Tibial artery (tissue), 4 donors: Measurements from ENCODE around the gene LARGE1.

Experiments
- DNase-seq, 2 donors: peaks; one replicate each; pipeline ENCODE4 v3.0.0-alpha.2; 2019
- H3K27ac ChIP-seq, 2 donors: fragments of 200-600 bp; sonication (generic) in 1 of 2; 1 replicate in 1 of 2; 2 replicates in 1 of 2; pipeline ENCODE4 v1.5.1; 2018 to 2019; ENCODE audit warnings: mild to moderate bottlenecking in 1 of 2
- H3K27me3 ChIP-seq, 2 donors: fragments of 200-600 bp; sonication (generic) in 1 of 2; one replicate each; pipeline versions ENCODE4 v1.5.1 to v1.6.0; 2016 to 2019
- H3K36me3 ChIP-seq, 3 donors: fragments of 200-600 bp; sonication (generic) in 2 of 3; one replicate each; pipeline ENCODE4 v1.5.1; 2016 to 2019; ENCODE audit warnings: mild to moderate bottlenecking in 2 of 3
- H3K4me1 ChIP-seq, 4 donors: fragments of 200-600 bp; sonication (generic) in 2 of 4; 1 replicate in 3 of 4; 2 replicates in 1 of 4; pipeline ENCODE4 v1.5.1; 2016 to 2019
- H3K4me3 ChIP-seq, 2 donors: fragments of 200-600 bp; sonication (generic) in 1 of 2; 1 replicate in 1 of 2; 2 replicates in 1 of 2; pipeline ENCODE4 v1.5.1; 2018 to 2019; ENCODE audit warnings: mild to moderate bottlenecking in 2 of 2
- H3K9me3 ChIP-seq, 3 donors: fragments of 200-600 bp; sonication (generic) in 1 of 3; one replicate each; pipeline ENCODE4 v1.5.1; 2016 to 2019
- intact Hi-C: fragments of 100-400 bp; cut with DNase I; formaldehyde crosslinking; loops from one replicate; pipeline ENCODE4 v1.15.0; 2023; ENCODE audit warnings: low total_unique reads
- TF ChIP-seq, protein P1 (sequence below), 2 experiments: fragments of 200-600 bp in 1 of 2; fragments of 450-650 bp in 1 of 2; IDR thresholded peaks; one replicate each; pipeline ENCODE4 v1.5.1; 2017 to 2019; ENCODE audit warnings: antibody characterized with exemption in 2 of 2, mild to moderate bottlenecking in 1 of 2, moderate library complexity in 1 of 2

Gene LARGE1

DNA sequence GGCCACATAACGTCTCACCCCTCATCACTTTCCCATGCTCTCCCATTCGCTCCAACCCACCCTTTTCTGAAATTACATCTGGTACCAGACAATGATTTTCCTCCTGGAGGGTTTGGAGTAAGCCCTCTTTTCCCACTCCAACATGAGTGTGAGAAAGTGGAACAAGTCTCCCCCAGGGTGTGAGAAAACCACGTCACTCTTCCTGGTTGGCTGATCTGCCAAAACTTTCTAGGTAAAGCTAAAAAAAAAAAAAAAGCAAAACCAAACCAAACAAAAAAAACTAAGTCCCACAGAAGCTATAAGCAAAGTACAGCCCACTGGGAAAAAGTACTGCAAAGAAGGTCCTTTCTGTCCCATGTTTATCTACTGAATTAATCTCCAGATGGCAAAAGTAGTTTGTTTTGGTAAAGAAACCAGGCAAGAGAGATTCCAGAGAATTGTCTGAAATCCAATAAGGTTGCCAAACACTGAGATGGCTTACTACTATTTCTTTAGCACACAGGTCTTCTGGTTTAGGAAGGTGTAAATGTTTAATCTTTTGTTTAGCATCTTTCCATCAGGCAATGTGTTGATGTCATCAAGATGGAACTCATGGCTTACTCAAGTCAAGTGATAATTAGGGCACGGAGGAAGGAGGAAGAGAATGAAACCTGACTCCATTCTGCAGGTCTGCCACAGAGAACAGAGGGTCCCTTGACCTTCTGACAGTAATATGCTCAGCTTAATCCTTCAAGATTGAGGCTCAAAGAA lies 395.6 kb downstream of the LARGE1 start:
- Histone ChIP-seq H3K9me3 (peaks cover 0 to 9% (median 0%) of the 10 kb centered on the region in 3 donors), H3K27ac (no peak overlapping the region), H3K36me3 (no peaks in the 10 kb centered on the region), H3K27me3 (no peaks in the 10 kb centered on the region), H3K4me1 (no peaks in the 10 kb centered on the region), H3K4me3 (no peak overlapping the region)
- DNase-seq = no peak
- TF ChIP-seq, protein P1, sequence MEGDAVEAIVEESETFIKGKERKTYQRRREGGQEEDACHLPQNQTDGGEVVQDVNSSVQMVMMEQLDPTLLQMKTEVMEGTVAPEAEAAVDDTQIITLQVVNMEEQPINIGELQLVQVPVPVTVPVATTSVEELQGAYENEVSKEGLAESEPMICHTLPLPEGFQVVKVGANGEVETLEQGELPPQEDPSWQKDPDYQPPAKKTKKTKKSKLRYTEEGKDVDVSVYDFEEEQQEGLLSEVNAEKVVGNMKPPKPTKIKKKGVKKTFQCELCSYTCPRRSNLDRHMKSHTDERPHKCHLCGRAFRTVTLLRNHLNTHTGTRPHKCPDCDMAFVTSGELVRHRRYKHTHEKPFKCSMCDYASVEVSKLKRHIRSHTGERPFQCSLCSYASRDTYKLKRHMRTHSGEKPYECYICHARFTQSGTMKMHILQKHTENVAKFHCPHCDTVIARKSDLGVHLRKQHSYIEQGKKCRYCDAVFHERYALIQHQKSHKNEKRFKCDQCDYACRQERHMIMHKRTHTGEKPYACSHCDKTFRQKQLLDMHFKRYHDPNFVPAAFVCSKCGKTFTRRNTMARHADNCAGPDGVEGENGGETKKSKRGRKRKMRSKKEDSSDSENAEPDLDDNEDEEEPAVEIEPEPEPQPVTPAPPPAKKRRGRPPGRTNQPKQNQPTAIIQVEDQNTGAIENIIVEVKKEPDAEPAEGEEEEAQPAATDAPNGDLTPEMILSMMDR (IDR thresholded peaks at IDR 0.05) = no peak
- intact Hi-C loops = loop anchor here (5.0 kb wide), 1 partner anchor 53 kb away; no protein-coding TSS in a partner anchor

DNA sequence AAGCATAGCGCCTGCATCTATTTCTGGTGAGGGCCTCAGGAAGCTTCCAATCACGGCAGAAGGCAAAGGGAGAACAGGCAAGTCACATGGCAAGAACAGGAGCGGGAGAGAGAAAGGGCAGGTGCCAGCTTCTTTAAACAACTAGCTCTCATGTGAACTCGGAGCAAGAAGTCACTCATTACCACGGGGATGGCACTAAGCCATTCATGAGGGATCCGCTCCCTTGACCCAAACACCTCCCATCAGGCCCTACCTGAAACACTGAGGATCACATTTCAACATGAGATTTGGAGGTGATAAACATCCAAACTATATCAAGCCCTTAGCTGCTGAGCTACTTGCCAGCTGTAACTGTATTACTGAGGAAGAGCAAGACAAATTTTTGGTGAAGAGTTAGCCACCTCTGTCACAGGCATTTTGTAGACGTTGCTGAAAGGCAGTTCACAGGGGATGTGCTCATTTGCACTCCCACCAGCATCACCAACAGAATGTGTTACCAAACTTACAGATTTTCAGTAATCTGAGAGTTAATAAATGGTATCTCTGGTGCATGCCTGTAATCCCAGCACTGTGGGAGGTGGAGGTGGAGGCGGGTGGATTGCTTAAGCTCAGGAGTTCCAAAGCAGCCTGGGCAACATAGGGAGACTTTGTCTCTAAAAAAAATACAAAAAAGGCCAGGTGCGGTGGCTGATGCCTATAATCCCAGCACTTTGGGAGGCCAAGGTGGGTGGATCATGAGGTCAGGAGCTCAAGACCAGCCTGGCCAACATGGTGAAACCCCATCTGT lies 398.2 kb downstream of the LARGE1 start:
- Histone ChIP-seq H3K27me3 (no peaks in the 10 kb centered on the region), H3K4me1 (peaks cover 0 to 7% (median 4%) of the 10 kb centered on the region in 4 donors), H3K9me3 (peaks cover 0 to 9% (median 0%) of the 10 kb centered on the region in 3 donors), H3K36me3 (no peaks in the 10 kb centered on the region), H3K4me3 (no peak overlapping the region), H3K27ac (no peak overlapping the region)
- intact Hi-C loops = loop anchor here (5.0 kb wide), 1 partner anchor 55 kb away; no protein-coding TSS in a partner anchor
- TF ChIP-seq, protein P1 (IDR thresholded peaks at IDR 0.05) = no peak
- no peak for DNase-seq

DNA sequence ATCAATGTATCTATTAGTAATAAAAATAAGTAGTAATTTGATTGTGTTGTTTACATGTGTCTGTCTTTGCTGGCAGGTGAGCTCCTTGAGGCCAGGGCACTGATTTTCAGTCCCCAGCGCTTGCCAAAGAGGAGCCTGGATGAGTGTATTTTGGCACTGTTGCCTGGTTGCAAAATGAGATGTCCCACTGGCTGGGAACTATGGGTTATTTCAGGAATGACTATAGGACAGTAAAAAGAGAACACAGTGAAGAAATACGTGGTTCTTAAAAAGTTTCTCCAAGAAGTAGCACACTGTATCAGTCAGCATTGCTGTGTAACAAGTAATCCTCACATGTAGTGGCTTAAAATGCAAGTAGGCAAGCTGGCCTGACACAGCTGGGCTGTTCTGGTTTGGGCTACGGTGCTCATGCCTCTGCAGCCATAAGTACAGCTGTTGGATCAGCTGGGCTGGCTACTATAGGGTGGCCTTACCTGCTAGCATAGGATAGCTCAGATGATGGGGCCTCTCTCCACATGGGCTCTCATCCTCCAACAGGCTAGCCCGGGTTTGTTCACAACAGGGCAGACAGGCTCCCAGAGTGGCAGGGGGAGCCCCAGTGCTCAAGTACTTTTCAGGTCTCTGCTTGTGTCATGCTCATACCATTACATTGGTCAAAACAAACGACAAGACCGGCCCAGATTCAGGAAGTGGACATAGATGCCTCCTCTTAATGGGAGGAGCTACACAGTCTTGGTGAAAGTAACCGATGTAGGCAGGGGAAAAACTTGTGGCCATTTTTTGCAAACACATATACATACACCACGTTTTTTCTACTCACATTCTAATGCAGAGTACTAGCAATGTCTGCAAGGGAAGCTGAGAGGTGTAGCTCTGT lies 399.1 kb downstream of the LARGE1 start:
- intact Hi-C loops = loop anchor here (5.0 kb wide), 1 partner anchor 56 kb away; no protein-coding TSS in a partner anchor
- TF ChIP-seq, protein P1 (IDR thresholded peaks at IDR 0.05) = no peak
- Histone ChIP-seq H3K4me1 (peaks cover 0 to 7% (median 4%) of the 10 kb centered on the region in 4 donors), H3K4me3 (no peak overlapping the region), H3K36me3 (no peaks in the 10 kb centered on the region), H3K27ac (no peak overlapping the region), H3K9me3 (peaks cover 0 to 9% (median 0%) of the 10 kb centered on the region in 3 donors), H3K27me3 (no peaks in the 10 kb centered on the region)
- DNase-seq = no peak

DNA sequence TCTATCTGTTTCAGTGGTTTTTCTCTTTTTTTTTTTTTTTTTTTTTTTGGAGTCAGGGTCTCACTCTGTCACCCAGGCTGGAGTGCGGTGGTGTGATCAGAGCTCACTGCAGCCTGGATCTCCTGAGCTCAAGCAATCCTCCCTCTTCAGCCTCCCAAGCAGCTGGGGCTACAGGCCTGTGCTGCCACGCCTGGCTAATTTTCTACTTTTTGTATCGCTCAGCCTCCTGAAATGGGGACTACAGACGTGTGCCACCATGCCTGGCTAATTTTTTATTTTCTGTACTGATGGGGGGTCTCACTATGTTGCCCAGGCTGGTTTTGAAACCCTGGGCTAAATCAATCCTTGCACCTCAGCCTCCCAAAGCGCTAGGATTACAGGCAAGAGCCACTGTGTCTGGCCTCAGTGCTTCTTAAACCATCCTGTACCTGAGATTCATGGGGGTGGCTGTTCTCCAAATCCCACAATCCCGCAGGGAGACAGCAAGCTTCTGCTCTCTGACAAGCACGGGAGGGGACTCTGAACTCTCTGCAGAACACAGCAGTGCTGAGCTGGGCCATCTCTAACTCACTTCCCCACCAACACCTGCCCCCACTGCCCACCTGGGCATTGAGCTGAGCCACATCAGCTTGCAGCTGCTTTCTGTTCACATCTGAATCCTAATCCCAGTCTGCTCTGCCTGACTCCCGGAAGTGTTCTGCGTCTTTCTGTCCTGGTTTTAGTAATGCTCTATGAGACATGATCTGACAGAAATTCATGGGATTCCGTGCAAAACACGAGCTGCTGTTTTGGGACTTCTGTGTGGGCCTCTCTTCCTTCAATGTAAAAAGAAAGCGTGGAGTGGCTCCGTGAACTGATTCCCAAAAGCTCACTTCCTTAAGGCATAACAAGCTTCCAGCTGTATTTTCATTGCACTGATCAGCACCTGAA lies 400.0 kb downstream of the LARGE1 start:
- H3K27ac ChIP-seq = no peak overlapping the region
- intact Hi-C loops = loop anchor here (5.0 kb wide), 2 partner anchors 57 to 587 kb away; no protein-coding TSS in a partner anchor

More for the DNA sequence above, 400.0 kb downstream of the LARGE1 start:
- no peaks in the 10 kb centered on the region for H3K36me3 ChIP-seq
- no peak for DNase-seq
- H3K27me3 ChIP-seq = no peaks in the 10 kb centered on the region
- TF ChIP-seq, protein P1 (IDR thresholded peaks at IDR 0.05) = no peak
- H3K4me1 ChIP-seq = peaks cover 0 to 7% (median 4%) of the 10 kb centered on the region in 4 donors
- H3K4me3 ChIP-seq = no peak overlapping the region
- peaks cover 0 to 9% (median 0%) of the 10 kb centered on the region in 3 donors for H3K9me3 ChIP-seq
